Activated CD4-positive, CD25-positive, alpha-beta regulatory T cell treated with anti-CD3 and anti-CD28 coated beads, Interleukin-2, amount 50 U/mL, for 24 hours (primary cell): ENCODE measurements around the gene CYP21A2.
"Not testable (repeated sequence)": the region's sequence is repeated elsewhere in the genome, so short reads cannot be mapped to it uniquely, and the experiment has no call there.

Experiments
- ATAC-seq, 2 donors: fragments of 150-1000 bp; cut with Tn5 transposase; one replicate each; pipeline ENCODE4 v1.10.0; 2021; ENCODE audit warnings: mild to moderate bottlenecking in 1 of 2, moderate library complexity in 1 of 2

The CYP21A2 gene

GRCh38 chr6:32037598-32038524 is at the start of gene CYP21A2:
TSS of gene CYP21A2 (plus strand) at chr6:32038415. CDS start at chr6:32038423, 8 bp downstream.
- ATAC-seq = peak; percentile 60 to 69

GRCh38 chr6:31989363-31989762 is 48.9 kb upstream of the CYP21A2 start:
- ATAC-seq = not testable (repeated sequence)

- not testable (repeated sequence) for ATAC-seq
These were observed 43.8 kb upstream of the CYP21A2 start for GRCh38 chr6:31994421-31994820.

- ATAC-seq = not testable (repeated sequence)
These were observed 41.8 kb upstream of the CYP21A2 start for GRCh38 chr6:31996385-31996784.

- not testable (repeated sequence) for ATAC-seq
These were observed 35.5 kb upstream of the CYP21A2 start for GRCh38 chr6:32002546-32003268.

GRCh38 chr6:32003301-32003700 is 34.9 kb upstream of the CYP21A2 start:
- ATAC-seq = not testable (repeated sequence)

- ATAC-seq = not testable (repeated sequence)
These were observed 33.8 kb upstream of the CYP21A2 start for GRCh38 chr6:32004393-32004792.

GRCh38 chr6:32004864-32005537 is 33.2 kb upstream of the CYP21A2 start:
- peak; percentile 63 to 71 for ATAC-seq

GRCh38 chr6:32005538-32005880 is 32.7 kb upstream of the CYP21A2 start:
- not testable (repeated sequence) for ATAC-seq

GRCh38 chr6:32005991-32006529 is 32.2 kb upstream of the CYP21A2 start:
- not testable (repeated sequence) for ATAC-seq

GRCh38 chr6:32007086-32007485 is 31.1 kb upstream of the CYP21A2 start:
- peak in 1 of 2 donors; percentile 14 for ATAC-seq

GRCh38 chr6:32008037-32008436 is 30.2 kb upstream of the CYP21A2 start:
- ATAC-seq = not testable (repeated sequence)

- not testable (repeated sequence) for ATAC-seq
These were observed 29.6 kb upstream of the CYP21A2 start for GRCh38 chr6:32008616-32009015.

GRCh38 chr6:32009537-32009936 is 28.7 kb upstream of the CYP21A2 start:
- ATAC-seq = not testable (repeated sequence)

- ATAC-seq = not testable (repeated sequence)
These were observed 27.2 kb upstream of the CYP21A2 start for GRCh38 chr6:32010856-32011530.

GRCh38 chr6:32012941-32013617 is 25.1 kb upstream of the CYP21A2 start:
- ATAC-seq = not testable (repeated sequence)

- ATAC-seq = not testable (repeated sequence)
These were observed 24.5 kb upstream of the CYP21A2 start for GRCh38 chr6:32013738-32014137.

GRCh38 chr6:32014547-32014946 is 23.7 kb upstream of the CYP21A2 start, which contains the start of gene C4B:
TSS of gene C4B (plus strand) at chr6:32014795. CDS start at chr6:32014846, 51 bp downstream.
- ATAC-seq = not testable (repeated sequence)

GRCh38 chr6:32022100-32022499 is 16.1 kb upstream of the CYP21A2 start:
- not testable (repeated sequence) for ATAC-seq

- not testable (repeated sequence) for ATAC-seq
These were observed 9.6 kb upstream of the CYP21A2 start for GRCh38 chr6:32028631-32029030.

- not testable (repeated sequence) for ATAC-seq
These were observed 8.7 kb upstream of the CYP21A2 start for GRCh38 chr6:32029553-32029952.
